Neural cell (in vitro differentiated cells): Measurements from ENCODE around the gene PHACTR1. TPM values are rescaled to one million over a fixed set of nuclear protein-coding genes. Genes with fewer than 3 reads are reported as not detected.

Experiments
- H2AFZ ChIP-seq: fragments of 200-600, 300-800 bp; sonication (generic), shearing (Covaris generic); 2 replicates; pipeline ENCODE4 v1.6.0; 2014; ENCODE audit warnings: low read depth, mild to moderate bottlenecking, antibody characterized with exemption, low read length, moderate library complexity
- H3F3A ChIP-seq: fragments of 200-600 bp; shearing (Covaris generic); 2 replicates; pipeline ENCODE4 v1.6.1; 2016; ENCODE audit warnings: mild to moderate bottlenecking, moderate library complexity, mixed read lengths, antibody characterized with exemption, low read length; ENCODE audit not compliant: insufficient read depth, poor library complexity, severe bottlenecking
- H3K27ac ChIP-seq: fragments of 200-600, 300-800 bp; sonication (generic), shearing (Covaris generic); 2 replicates; pipeline ENCODE4 v1.5.1; 2014; ENCODE audit warnings: mild to moderate bottlenecking, low read length, moderate library complexity
- H3K27me3 ChIP-seq: fragments of 300-800, 200-600 bp; sonication (generic), shearing (Covaris generic); 2 replicates; pipeline ENCODE4 v1.6.0; 2014; ENCODE audit warnings: mild to moderate bottlenecking, low read depth, low read length, moderate library complexity; ENCODE audit not compliant: insufficient read depth
- H3K36me3 ChIP-seq: fragments of 300-800, 200-600 bp; sonication (generic), shearing (Covaris generic); 2 replicates; pipeline ENCODE4 v1.5.1; 2014; ENCODE audit warnings: mild to moderate bottlenecking, antibody characterized with exemption, low read length, moderate library complexity; ENCODE audit not compliant: insufficient read depth
- H3K4me2 ChIP-seq: fragments of 300-800, 200-600 bp; sonication (generic), shearing (Covaris generic); 2 replicates; pipeline ENCODE4 v1.6.0; 2014; ENCODE audit warnings: mild to moderate bottlenecking, low read length
- H3K4me3 ChIP-seq: fragments of 300-800, 200-600 bp; sonication (generic), shearing (Covaris generic); 2 replicates; pipeline ENCODE4 v1.5.1; 2014; ENCODE audit warnings: mild to moderate bottlenecking, low read length, moderate library complexity
- H3K79me2 ChIP-seq: fragments of 200-600 bp; shearing (Covaris generic); replicated peaks from 2 replicates; pipeline ENCODE4 v1.6.0; 2014; ENCODE audit warnings: mild to moderate bottlenecking, low read length, moderate library complexity; ENCODE audit not compliant: insufficient read depth
- H3K9ac ChIP-seq: fragments of 300-800, 200-600 bp; sonication (generic), shearing (Covaris generic); 2 replicates; pipeline ENCODE4 v1.6.1; 2016; ENCODE audit warnings: mild to moderate bottlenecking, low read length, mixed read lengths
- H3K9me2 ChIP-seq: fragments of 200-600 bp; shearing (Covaris generic); 2 replicates; pipeline ENCODE4 v1.6.1; 2016; ENCODE audit warnings: mild to moderate bottlenecking, low read length, mixed read lengths; ENCODE audit not compliant: insufficient read depth
- H3K9me3 ChIP-seq: fragments of 200-600, 300-800 bp; sonication (generic), shearing (Covaris generic); 2 replicates; pipeline ENCODE4 v1.6.1; 2016; ENCODE audit warnings: mild to moderate bottlenecking, mixed run types, low read length, moderate library complexity, mixed read lengths
- H4K20me1 ChIP-seq: fragments of 200-600 bp; shearing (Covaris generic); 2 replicates; pipeline ENCODE4 v1.6.1; 2016; ENCODE audit warnings: mild to moderate bottlenecking, mixed run types; ENCODE audit not compliant: insufficient read depth
- EP300 ChIP-seq: fragments of 450-650 bp; conservative IDR thresholded peaks from 2 replicates; pipeline ENCODE4 v1.6.1; 2014; ENCODE audit warnings: antibody characterized with exemption, mild to moderate bottlenecking, moderate library complexity; ENCODE audit not compliant: poor library complexity, severe bottlenecking
- EZH2 ChIP-seq: fragments of 200-600, 300-800 bp; shearing (Covaris generic), sonication (generic); IDR thresholded peaks from 2 replicates; pipeline ENCODE4 v1.6.1; 2014; ENCODE audit warnings: antibody characterized with exemption, low read length, borderline replicate concordance, mild to moderate bottlenecking; ENCODE audit not compliant: insufficient read depth, poor library complexity, severe bottlenecking
- MXI1 ChIP-seq: fragments of 450-650 bp; conservative IDR thresholded peaks from 2 replicates; pipeline ENCODE4 v1.6.1; 2014; ENCODE audit warnings: antibody characterized with exemption, mild to moderate bottlenecking; ENCODE audit not compliant: poor library complexity, severe bottlenecking
- POLR2AphosphoS5 ChIP-seq: IDR thresholded peaks from 2 replicates; pipeline ENCODE4 v1.6.1; 2012
- RAD21 ChIP-seq: fragments of 450-650 bp; conservative IDR thresholded peaks from 2 replicates; pipeline ENCODE4 v1.6.1; 2014; ENCODE audit warnings: antibody characterized with exemption, mild to moderate bottlenecking, moderate library complexity
- REST ChIP-seq: IDR thresholded peaks from 2 replicates; pipeline ENCODE4 v1.6.1; 2012; ENCODE audit warnings: borderline replicate concordance
- SMC3 ChIP-seq: fragments of 450-650 bp; conservative IDR thresholded peaks from 2 replicates; pipeline ENCODE4 v1.6.1; 2014; ENCODE audit warnings: antibody characterized with exemption, mild to moderate bottlenecking, moderate library complexity; ENCODE audit not compliant: poor library complexity
- TAF1 ChIP-seq: IDR thresholded peaks from 2 replicates; pipeline ENCODE4 v1.6.1; 2012; ENCODE audit warnings: low read depth
- polyA plus RNA-seq: library from polyadenylated mRNA; depleted of rRNA; stranded (reverse); fragments of >200 nt; gene quantifications from 2 replicates; pipeline ENCODE4 v1.2.3, GENCODE V29; 2014
- TF ChIP-seq, protein P1 (sequence below): fragments of 450-650 bp; IDR thresholded peaks from 2 replicates; pipeline ENCODE4 v1.5.1; 2014; ENCODE audit warnings: antibody characterized with exemption, mild to moderate bottlenecking, moderate library complexity; ENCODE audit not compliant: poor library complexity, severe bottlenecking

The PHACTR1 gene
- polyA plus RNA-seq, 1 donor from 2014 or later: 7.8 TPM

DNA sequence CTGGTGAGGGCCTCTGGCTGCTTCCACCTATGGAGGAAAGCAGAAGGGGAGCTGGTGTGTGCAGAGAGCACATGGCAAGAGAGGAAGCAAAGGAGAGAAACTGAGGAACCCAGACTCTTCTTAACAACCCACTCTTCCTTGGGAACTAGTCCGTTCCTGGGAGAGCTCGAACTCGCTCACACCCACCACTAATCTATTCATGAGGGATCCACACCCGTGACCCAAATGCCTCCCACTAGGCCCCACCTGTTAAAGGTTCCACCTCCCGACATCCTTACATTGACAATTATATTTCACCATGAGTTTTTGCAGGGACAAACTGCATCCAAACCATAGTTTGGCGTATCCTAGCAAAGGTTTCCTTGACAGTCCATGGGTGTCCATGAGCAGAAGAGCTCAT, 488.5 kb downstream of the PHACTR1 start:
- TF ChIP-seq, protein P1, sequence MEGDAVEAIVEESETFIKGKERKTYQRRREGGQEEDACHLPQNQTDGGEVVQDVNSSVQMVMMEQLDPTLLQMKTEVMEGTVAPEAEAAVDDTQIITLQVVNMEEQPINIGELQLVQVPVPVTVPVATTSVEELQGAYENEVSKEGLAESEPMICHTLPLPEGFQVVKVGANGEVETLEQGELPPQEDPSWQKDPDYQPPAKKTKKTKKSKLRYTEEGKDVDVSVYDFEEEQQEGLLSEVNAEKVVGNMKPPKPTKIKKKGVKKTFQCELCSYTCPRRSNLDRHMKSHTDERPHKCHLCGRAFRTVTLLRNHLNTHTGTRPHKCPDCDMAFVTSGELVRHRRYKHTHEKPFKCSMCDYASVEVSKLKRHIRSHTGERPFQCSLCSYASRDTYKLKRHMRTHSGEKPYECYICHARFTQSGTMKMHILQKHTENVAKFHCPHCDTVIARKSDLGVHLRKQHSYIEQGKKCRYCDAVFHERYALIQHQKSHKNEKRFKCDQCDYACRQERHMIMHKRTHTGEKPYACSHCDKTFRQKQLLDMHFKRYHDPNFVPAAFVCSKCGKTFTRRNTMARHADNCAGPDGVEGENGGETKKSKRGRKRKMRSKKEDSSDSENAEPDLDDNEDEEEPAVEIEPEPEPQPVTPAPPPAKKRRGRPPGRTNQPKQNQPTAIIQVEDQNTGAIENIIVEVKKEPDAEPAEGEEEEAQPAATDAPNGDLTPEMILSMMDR: no peak
- TF ChIP-seq REST (no peak), TAF1 (no peak), EP300 (no peak), RAD21 (no peak), SMC3 (no peak), EZH2 (no peak), MXI1 (no peak), POLR2AphosphoS5 (no peak)
- Histone ChIP-seq H3K27me3 (no peaks in the 10 kb centered on the region), H3K36me3 (no peaks in the 10 kb centered on the region), H3K9me2 (no peaks in the 10 kb centered on the region), H4K20me1 (no peaks in the 10 kb centered on the region), H3K4me2 (no peak overlapping the region), H3K27ac (no peak overlapping the region), H3K4me3 (no peak overlapping the region), H3K79me2 (no peaks in the 10 kb centered on the region), H2AFZ (no peak overlapping the region), H3K9ac (no peak overlapping the region), H3F3A (no peaks in the 10 kb centered on the region), H3K9me3 (no peaks in the 10 kb centered on the region)

DNA sequence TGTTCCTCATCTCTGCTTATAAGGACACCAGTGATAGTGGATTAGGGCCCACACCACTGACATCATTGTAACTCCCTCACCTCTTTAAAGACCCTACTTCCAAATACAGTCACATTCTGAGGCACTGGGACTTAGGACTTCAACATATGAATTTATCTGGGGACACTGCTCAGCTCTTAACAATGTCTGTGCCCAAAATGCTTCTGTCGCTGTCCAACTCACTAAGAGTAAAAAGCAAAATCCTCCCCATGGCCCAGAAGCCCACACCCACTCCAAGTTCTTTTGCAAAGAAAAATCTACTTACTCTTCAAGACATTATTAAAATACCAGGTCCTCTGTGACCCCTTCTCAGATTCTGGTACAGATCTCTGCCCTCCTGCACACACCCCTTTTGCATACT, 495.5 kb downstream of the PHACTR1 start:
- H3K79me2 ChIP-seq: no peaks in the 10 kb centered on the region
- no peak overlapping the region for H3K4me3 ChIP-seq
- H3F3A ChIP-seq: no peaks in the 10 kb centered on the region
- no peak overlapping the region for H3K4me2 ChIP-seq
- no peaks in the 10 kb centered on the region for H3K36me3 ChIP-seq
- TF ChIP-seq RAD21: no peak
- TF ChIP-seq POLR2AphosphoS5: no peak
- TF ChIP-seq SMC3: no peak
- TF ChIP-seq TAF1: no peak
- TF ChIP-seq MXI1: no peak
- TF ChIP-seq REST: no peak
- no peak for TF ChIP-seq EP300
- TF ChIP-seq EZH2: no peak
- TF ChIP-seq, protein P1: no peak
- no peaks in the 10 kb centered on the region for H3K27me3 ChIP-seq
- no peaks in the 10 kb centered on the region for H3K9me3 ChIP-seq
- H3K9ac ChIP-seq: no peak overlapping the region
- no peak overlapping the region for H2AFZ ChIP-seq
- H3K9me2 ChIP-seq: no peaks in the 10 kb centered on the region
- H3K27ac ChIP-seq: no peak overlapping the region
- no peaks in the 10 kb centered on the region for H4K20me1 ChIP-seq
